ENCODE measurements around the gene ILDR1.

- TF ChIP-seq, protein P1, sequence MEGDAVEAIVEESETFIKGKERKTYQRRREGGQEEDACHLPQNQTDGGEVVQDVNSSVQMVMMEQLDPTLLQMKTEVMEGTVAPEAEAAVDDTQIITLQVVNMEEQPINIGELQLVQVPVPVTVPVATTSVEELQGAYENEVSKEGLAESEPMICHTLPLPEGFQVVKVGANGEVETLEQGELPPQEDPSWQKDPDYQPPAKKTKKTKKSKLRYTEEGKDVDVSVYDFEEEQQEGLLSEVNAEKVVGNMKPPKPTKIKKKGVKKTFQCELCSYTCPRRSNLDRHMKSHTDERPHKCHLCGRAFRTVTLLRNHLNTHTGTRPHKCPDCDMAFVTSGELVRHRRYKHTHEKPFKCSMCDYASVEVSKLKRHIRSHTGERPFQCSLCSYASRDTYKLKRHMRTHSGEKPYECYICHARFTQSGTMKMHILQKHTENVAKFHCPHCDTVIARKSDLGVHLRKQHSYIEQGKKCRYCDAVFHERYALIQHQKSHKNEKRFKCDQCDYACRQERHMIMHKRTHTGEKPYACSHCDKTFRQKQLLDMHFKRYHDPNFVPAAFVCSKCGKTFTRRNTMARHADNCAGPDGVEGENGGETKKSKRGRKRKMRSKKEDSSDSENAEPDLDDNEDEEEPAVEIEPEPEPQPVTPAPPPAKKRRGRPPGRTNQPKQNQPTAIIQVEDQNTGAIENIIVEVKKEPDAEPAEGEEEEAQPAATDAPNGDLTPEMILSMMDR (conservative IDR thresholded peaks at IDR 0.05; ENCODE audit: low read depth, low read length): no peak
- TF ChIP-seq SMC3 (IDR thresholded peaks at IDR 0.05; ENCODE audit: low read depth, low read length) (no peak), MXI1 (IDR thresholded peaks at IDR 0.05; ENCODE audit: borderline replicate concordance, low read depth, low read length) (no peak), RCOR1 (IDR thresholded peaks at IDR 0.05; ENCODE audit: insufficient replicate concordance, low read length) (no peak), POLR2A (IDR thresholded peaks at IDR 0.05; ENCODE audit: low read depth, low read length) (no peak), RAD21 (IDR thresholded peaks at IDR 0.05; ENCODE audit: low read length) (no peak), MAZ (IDR thresholded peaks at IDR 0.05; ENCODE audit: borderline replicate concordance, low read depth, low read length) (no peak), FOS (IDR thresholded peaks at IDR 0.05; ENCODE audit: low read depth, low read length) (no peak), MAFK (IDR thresholded peaks at IDR 0.05; ENCODE audit: low read depth, low read length) (no peak)
- TF ChIP-seq, protein P2, sequence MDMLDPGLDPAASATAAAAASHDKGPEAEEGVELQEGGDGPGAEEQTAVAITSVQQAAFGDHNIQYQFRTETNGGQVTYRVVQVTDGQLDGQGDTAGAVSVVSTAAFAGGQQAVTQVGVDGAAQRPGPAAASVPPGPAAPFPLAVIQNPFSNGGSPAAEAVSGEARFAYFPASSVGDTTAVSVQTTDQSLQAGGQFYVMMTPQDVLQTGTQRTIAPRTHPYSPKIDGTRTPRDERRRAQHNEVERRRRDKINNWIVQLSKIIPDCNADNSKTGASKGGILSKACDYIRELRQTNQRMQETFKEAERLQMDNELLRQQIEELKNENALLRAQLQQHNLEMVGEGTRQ (IDR thresholded peaks at IDR 0.05; ENCODE audit: low read depth, low read length): no peak
- TF ChIP-seq, protein P3, sequence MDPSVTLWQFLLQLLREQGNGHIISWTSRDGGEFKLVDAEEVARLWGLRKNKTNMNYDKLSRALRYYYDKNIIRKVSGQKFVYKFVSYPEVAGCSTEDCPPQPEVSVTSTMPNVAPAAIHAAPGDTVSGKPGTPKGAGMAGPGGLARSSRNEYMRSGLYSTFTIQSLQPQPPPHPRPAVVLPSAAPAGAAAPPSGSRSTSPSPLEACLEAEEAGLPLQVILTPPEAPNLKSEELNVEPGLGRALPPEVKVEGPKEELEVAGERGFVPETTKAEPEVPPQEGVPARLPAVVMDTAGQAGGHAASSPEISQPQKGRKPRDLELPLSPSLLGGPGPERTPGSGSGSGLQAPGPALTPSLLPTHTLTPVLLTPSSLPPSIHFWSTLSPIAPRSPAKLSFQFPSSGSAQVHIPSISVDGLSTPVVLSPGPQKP (IDR thresholded peaks at IDR 0.05; ENCODE audit: borderline replicate concordance, low read depth, low read length): no peak
Observed at GRCh38 chr3:122064326-122064725, 42.3 kb upstream of the ILDR1 start.
